UCSD-AML1 (cell line): ENCODE results near the gene ANKRD1.

Experiments
- DNase-seq: peaks from one replicate; lab custom pipeline; 2025; ENCODE audit not compliant: unreplicated experiment; lab: John Stamatoyannopoulos, UW

The ANKRD1 gene

DNA sequence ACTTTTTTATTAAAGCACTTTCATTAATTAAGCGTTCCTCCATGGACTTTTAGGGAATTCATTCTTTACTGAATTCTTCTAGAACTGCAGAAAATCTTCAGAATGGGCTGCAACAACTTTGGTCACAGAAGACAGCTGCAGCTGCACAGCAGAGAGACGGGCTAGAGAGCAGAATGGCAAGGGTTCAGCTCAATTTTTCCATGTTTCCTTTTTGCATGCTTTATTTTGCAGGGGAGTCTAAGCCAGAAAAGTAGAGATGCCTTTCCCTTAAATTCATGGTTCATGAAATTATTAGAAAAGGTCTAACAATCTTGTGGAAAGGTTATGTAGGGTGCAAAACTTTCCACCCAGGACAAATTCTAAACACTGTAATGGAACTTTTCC lies 15.4 kb upstream of the ANKRD1 start:
- DNase-seq = no peak

DNA sequence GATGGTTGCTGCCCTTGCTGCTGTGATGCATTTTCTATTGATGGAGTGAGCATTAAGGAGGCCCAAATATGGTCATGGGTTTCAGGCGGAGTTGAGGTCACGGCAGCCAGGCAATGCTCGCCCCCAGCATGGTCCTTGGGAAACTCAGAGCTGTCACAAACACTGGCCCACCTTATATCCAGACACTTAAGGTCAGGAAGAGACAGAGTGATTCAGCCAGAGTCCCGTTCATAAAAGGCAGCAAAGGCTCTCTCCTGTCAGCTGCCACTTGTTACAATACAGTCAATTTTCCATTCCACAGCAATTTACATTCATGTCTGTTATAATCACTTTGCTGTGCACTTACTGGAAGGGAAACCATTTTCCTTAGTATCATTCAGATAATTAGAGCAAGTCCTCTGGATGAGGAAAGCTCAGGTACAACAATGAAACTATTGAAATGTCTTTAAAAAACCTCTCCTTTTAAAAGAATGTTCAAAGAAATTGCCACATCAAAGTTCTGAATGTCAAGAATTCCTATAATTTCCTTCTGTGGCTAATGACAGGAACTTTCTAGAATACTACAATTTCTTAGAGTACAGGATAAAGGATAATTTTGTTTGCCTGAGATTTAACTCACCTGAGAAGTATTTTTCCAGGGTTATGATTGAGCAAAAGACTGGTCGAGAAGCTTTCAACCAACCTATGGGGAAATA lies 14.8 kb upstream of the ANKRD1 start:
- DNase-seq = no peak

DNA sequence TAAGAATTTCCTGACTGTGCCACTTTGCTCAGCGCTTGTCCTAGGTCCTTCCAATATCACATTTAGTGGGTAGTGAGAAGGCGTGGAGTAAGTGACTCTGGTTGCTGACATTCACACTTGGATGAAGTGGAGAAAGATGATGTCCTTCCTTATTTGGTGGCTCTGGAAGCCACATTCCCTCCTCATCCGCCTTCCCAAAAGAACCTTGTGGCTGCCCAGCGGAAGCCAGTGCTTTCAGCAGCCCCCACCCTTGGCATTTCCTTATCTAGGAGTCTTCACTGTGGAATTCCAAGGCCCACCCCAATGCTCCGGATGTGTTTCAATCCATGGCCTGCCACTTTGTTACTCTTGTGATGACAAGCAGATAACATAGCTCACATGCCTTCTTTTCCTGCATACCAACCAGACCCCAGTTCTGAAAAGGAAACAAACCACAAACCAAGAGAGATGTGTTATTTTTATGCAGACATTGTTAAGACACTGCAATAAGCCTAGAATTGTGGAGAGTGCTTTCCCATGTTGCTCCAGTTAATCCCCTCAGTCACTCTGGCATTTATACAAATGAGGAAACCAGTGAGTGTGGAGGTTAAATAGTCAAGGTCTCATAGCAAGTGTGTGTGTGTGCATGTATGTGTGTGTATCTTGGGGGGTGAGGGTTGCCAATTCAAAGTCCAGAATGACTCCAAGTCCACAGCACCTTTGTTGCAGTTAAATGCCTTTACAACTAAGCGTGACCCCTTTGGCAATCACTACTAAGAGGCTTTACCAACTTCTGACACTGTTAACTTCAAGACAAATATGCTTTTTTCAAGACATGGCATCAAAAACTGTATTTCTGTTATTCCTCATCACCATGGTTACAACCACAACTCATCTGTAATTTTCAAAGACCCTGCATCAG lies 10.3 kb upstream of the ANKRD1 start:
- DNase-seq = peak; percentile 57

DNA sequence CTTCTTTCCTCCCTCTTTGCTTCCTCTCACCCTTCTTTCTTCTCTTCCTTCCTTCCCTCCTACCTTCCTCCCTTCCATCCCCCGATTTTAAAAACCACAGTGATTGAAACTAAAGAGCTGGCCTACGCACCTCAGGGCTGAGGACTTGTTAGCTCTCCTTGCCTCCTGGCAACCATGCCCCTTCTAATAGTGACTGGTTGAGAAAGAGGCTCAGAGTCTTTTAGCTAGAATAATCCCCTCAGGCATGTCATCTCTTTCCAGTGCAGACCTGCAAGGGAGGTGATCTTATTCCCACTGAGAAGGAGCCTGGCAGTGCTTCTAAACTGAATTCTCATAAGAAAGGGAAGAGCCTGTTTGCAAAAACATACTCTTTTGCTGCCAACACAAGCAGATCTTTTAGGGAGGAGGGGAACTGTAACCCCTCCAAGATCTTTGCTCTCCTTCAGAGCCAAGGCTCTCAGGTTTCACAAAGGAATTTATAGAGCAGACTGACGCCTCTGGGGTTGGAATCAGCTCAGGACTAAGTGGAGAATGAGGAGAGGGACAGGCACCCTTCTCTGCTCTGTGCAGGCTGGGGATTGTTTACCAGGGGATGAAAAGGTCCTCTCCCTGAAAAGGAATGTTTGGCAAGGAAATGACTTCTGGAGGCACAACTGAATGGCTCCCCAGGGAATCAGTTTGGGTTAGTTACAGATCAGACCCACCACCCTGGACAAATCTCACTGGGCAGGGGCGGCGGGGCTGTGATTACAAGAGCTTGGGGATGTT lies 9.4 kb upstream of the ANKRD1 start:
- no peak for DNase-seq

DNA sequence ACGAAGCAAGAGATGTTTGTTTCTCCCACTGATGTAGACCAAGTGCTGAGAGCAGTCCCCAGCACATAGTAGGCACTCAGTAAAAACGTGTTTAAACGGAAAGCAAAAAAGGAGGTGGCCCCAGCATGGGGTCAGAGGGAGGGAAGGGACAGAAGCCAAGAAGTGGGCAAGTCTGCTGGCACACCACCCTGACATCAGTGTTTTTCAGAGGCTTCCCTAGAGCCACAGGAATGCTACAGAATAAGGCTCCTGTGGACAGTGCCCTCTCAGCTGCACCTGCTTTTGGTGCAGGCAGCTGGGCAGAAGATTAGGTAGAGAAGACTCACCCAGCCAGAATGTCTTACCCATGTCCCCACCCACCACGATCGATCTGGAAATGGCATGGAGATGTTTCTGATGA lies 8.3 kb upstream of the ANKRD1 start:
- DNase-seq = no peak

DNA sequence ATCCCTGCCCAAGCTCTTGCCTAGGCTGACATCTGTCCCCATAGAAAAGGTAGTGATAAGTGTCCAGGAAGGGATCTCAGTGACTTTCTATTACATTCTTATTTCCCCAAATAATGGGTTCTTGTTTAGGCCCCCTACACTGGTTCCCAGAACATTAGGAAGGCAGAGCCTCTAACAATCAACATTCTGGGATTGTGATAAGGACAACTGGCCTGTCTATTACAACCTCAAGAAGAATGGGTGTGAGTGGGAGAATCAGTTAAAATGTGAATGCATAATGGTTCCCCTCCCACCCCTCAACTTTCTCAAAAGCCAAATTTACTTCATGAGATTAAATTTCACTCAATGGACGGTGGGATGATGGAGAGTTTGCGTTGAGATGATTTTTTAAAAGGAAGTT lies 6.4 kb upstream of the ANKRD1 start:
- no peak for DNase-seq

DNA sequence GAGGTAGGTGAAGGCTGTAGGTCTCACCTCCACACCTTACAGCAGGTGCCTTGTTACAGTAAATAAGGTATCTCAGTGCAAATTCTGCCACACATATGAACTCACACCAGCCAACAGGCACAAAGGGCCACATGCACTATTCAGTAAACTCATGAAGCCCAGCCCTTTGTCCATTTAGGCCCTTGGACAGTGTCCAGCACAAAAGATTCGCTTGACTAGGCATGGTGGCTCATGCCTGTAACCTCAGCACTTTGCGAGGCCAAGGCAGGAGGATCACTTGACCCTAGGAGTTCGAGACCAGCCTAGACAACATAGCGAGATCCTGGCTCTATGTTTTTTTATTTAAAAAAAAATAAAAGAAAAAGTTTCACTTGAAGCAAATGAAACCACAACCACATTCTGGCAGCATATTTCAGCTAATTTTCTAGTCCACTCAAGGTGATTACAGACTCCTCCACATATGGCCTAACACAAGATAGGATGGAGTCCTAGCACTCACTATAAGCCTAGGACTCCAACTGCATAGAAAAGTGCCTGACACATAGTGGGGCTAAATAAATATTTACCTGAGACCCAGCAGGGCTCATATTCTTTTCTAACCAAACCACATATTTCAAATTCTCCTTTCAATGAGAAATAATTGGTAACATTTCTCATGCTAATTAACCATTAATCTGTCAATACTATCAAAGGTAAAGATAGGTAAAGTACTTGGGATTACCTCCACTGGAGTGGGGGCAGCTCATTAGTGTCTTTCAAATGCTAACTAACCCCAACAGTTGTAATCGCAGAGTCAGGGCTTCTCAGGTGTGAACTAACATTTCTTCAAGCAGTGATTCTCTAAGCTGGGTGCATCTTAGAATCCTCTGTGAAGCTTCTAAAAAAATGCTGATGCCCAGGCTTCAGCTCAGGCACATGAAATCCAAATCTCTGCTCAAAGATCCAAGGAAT lies 4.5 kb upstream of the ANKRD1 start:
- DNase-seq = no peak

DNA sequence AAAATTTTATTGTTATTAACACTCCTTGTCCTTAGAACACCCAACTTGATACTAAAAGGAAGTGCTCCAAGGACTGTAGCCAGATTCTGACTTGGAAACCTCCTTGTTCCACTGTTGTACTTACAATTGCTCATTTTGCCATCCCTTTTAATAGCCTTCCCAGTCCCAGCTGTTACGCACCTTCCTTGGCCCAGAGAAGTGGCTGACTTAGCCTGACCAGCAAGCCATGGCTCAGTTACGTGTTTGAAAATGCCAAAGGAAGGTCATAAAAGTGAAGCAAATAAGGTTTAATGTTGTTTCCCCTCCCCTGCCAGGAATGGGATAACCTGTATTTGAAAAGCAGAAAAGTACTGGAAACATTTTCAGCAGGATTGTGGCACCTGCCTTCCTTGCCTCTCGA lies 3.7 kb upstream of the ANKRD1 start:
- DNase-seq = no peak

DNA sequence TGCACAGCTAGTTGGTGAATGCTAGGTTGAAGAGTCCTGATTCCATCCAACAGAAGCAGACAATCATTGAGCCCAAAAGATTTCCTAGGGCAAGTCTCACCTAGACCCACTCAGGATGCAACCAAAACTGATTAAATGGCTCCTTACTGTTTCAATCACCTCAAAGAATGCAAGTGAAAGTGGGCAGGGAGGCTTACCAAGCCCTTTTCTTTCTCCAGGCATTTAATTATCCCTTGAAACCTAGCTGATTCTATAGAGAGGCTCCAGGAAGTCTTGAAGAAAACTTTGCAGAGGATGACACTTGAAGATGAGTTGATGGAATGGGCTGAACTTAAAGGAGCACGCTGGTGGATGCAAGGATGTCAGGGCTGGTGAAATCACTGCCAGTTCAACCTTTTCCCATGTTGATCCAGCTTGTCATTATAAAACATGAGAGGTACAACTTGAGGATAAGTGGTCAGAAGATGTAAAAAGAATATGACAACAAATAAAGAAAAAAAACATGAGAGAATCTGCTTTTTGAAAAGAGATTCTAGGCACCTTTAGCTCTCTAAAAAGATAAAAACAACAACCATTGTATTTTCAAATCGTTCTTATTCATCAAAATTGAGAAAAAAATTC lies 2.3 kb upstream of the ANKRD1 start:
- DNase-seq = no peak

DNA sequence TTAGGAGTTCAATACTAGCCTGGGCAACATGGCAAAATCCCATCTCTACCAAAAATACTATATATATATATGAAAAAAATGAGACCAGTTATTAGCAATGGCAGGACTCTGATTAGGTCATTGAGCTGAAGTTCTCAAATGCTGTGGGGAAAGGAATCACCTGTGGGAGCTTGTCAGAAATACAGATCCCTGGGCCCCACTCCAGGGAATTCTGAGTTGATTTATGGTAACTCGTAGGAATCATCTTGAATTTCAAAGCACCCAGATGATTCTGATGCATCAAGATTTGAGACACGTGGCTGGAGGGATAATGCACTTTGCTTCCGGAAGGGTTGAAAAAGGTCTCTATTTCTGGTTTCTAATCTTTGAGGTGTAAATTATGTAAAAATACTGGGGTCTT lies 1.0 kb upstream of the ANKRD1 start:
- no peak for DNase-seq

DNA sequence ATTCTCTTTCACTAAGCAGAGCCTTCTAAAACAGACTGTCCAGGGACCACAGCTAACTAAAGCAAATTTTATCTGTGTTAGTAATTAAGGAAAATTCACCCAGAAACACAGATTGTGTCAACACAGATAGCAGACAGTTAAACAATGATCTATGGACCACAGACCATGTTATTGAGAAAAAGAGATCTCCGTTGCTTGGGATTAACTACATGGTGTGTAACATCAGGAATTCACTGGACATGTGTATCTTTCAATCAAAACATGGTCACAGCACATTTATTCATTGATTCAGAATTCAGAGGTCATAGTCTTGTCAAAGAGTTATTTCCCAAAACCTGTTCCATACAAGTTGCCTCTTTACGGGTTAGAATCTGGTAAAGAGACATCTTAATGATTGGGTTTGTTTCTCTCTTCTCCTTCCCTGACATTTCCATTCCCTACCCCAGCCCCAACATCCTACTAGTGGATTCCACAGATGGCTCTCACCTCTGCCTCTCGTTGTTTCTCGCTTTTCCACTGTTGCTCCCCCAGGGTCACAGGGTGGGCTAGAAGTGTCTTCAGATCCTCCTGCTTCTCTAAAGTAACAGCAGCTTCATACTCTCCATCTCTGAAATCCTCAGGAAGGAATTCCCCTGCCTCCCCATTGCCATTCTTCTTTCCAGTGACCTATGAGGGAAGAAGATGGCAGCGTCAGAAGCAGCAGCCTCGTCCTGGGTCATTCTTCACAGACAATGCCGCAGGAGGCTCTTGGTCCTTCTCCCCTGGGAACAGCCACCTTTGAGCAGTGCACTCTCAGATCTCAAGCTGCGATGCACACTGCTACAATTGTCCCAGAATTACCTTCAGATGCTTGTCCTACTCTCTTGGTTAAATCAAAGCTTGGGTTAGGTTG lies 958 bp downstream of the ANKRD1 start:
- no peak for DNase-seq

DNA sequence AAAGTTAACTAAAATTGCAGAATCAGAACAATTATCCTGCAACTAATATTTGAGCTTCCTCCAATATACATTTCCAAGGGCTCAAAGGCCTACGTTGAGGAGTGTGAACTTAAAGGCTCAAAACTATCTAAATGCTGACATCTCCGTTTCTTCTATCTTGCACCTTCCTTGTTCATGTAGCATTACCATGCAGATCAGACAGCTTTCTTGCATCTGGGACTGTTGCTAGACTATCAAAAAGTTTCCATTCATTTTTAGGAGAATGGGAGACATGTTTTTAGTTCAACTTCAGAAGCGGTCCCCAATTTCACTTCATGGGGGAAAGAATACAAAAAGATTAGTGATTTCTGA lies 2.9 kb downstream of the ANKRD1 start:
- DNase-seq = no peak

DNA sequence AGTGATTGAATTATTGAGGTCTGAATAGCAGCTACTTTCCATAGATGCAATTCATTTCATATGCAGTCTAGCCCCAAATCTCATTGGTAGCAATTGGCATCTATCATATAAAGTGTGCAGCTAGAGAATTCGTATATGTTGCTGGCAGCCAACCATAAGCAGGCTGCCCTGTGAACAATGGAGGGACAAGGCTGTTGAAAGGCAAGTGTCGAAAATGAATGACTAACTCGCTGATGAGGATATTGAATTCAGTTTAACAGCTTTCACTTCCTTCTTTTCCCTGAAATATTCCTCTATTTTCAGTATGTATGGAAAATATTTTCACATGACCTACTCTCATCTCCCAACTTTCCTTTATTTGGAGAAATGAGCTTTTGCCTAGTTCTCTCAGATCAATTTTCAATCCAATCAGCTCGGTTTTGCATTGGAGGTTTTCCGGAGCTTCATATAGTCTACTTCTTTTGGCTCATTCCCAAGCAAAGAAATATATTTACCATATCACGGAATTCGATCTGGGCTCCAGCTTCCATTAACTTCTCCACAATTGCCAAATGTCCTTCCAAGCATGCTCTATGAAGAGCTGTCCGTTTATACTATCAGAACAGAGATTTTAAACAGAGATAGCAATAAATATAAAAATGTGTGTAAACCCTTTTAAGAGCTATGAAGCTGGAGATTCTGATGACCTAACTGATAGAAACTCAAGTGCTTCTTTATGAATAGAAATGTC lies 3.5 kb downstream of the ANKRD1 start:
- DNase-seq = no peak

DNA sequence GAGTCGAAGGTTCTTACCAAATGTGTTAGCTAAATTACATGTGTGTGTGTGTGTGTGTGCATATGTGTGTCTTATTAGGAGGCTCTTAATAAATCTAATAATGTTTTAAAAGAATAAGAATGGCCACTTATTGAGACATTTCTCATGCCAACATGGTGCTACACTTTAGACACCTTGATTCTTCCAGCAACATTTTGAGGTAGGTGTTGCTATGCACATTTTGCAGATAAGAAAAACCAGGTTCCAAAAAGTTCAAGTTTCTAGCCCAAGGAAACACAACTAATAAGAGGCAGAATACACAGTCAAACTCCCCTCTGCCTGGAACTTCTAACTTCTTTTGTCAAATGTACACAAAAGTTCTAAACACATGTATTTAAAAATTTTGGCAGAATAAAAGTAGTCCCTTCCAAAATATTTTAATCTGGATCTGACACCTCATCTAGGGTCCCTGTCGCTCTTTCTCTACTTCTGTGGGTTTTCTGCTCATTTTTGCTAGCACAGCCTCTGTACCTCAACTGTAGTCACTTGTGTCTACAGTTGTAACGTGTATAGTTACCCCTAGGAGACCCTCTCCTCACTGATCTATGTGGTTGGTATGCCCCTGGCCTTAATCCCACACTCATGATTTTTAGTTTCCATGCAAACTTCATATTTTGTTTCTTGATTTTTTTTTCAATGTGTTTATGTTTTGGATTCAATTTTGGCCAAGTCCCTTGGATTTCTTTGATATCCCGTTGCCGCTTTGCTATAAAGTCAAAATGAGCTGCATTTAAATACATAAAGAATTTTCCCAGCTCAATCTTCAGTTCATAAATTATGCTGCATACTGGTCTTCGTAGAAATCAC lies 4.3 kb downstream of the ANKRD1 start:
- no peak for DNase-seq

DNA sequence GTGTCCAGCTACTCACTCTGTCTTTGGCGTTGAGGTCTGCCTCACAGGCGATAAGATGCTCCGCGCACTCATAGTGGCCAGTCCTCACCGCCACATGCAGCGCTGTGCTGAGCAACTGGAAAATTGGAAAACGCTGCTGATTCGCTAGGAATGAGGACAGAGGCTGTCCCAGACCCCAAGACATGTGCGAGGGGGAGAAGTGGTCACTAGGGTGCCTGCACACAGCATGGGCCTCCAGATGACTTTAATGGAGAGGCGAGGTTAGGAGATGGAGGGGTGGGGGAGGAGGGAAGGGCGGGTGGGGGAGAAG lies 5.2 kb downstream of the ANKRD1 start:
- DNase-seq = no peak

DNA sequence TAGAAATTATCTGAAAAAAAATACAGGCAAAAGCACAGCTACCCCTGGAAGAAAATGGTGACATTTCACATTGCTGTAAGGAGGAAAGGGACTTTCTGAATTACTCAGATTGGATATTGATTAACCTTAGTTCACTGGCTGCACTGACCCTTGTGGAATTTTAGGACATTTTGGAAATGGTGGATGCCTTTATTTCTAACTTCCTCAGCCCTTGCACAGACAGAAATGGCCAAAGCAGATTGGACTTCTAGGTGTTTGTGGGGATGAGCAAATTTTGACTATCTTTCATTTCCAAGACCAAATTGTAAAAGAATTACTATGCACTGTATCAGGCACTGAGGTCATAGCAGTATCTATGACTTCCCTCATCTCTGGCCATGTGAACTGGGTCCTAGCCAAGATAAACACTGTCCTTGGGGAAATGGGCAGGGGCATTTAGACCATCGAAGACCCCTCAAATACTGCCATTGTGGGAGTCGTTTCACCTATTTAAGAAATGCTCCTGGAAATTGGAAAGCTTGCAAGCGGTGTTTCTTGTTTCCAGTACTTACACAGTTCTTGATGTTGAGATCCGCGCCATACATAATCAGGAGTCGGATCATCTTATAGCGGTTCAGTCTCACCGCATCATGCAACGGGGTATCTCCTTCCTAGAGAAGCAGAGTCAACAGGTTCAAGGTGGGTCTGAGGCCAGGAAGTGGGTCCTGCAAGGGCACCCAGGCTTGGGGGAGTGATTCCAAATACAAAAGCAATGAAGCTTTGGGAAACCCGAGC lies 5.7 kb downstream of the ANKRD1 start:
- DNase-seq = no peak

DNA sequence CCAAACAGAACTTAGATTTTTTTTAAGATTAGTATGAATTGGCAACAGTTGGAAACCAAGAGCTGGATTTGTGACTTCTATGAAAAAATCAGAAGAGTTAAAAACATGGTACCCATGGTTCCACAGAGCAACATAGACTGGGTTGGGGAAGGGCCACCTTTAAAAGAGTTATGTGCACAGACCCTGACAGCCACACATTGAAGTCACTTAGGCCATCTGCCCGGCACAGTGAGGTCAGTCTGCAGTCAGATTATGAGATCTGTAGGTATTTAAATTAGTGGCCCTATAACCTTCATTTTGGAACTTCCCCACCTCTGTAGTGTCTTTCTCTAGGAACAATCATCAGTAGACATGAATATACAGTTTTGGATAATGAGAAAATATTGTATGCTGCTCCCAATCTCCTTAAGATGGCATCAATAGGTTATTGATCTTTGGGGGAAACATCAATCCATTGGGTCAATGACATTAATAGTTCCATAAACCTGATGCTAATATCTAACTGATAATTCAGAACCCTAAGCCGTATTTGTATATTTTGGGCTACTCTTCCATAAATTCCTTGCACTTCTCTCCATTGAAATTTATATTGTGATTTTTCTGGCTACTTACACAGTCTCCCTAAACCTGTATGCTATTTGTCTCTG lies 7.0 kb downstream of the ANKRD1 start:
- no peak for DNase-seq
